Keratinocyte (primary cell): Measurements from ENCODE around the gene CEP68. TPM values are rescaled to one million over a fixed set of nuclear protein-coding genes. Genes with fewer than 3 reads are reported as not detected.

Experiments used
- DNase-seq: peaks from one replicate; pipeline ENCODE4 v3.0.0-alpha.2; 2011; ENCODE audit warnings: low read depth, missing footprints, low spot score
- FAIRE-seq: peaks from 2 replicates; lab custom pipeline; 2011; peaks lifted over from hg19 to GRCh38; lab: Jason Lieb, UNC
- H2AFZ ChIP-seq: 2 replicates; pipeline ENCODE4 v1.6.0; 2012; ENCODE audit warnings: low read length, control low read depth, inconsistent platforms; ENCODE audit not compliant: control insufficient read depth
- H3K27ac ChIP-seq: 2 replicates; pipeline ENCODE4 v1.5.1; 2011; ENCODE audit warnings: low read length; ENCODE audit not compliant: control insufficient read depth, insufficient read depth
- H3K27me3 ChIP-seq: 3 replicates; pipeline ENCODE4 v1.6.0; 2011; ENCODE audit warnings: low read length; ENCODE audit not compliant: control insufficient read depth, insufficient read depth; ENCODE audit errors: extremely low read depth
- H3K36me3 ChIP-seq, 2 experiments: 2 replicates in 1 of 2; 3 replicates in 1 of 2; pipeline ENCODE4 v1.5.1; 2011; ENCODE audit warnings: low read length in 2 of 2, mild to moderate bottlenecking in 1 of 2; ENCODE audit not compliant: control insufficient read depth in 2 of 2, insufficient read depth in 2 of 2; ENCODE audit errors: extremely low read depth in 1 of 2
- H3K4me1 ChIP-seq: 3 replicates; pipeline ENCODE4 v1.5.1; 2011; ENCODE audit warnings: low read length; ENCODE audit not compliant: control insufficient read depth, insufficient read depth; ENCODE audit errors: extremely low read depth
- H3K4me2 ChIP-seq: 3 replicates; pipeline ENCODE4 v1.6.0; 2011; ENCODE audit warnings: low read depth, low read length; ENCODE audit not compliant: control insufficient read depth, insufficient read depth; ENCODE audit errors: extremely low read depth
- H3K4me3 ChIP-seq, 3 experiments: fragments of 200-600 bp in 1 of 3; sonication (generic) in 1 of 3; 2 replicates in 2 of 3; 3 replicates in 1 of 3; pipeline ENCODE4 v1.5.1; 2011 to 2016; ENCODE audit warnings: low read length in 3 of 3, mild to moderate bottlenecking in 3 of 3, control low read depth in 2 of 3, inconsistent platforms in 1 of 3, low read depth in 1 of 3, mixed read lengths in 1 of 3, mixed run types in 1 of 3, moderate library complexity in 1 of 3; ENCODE audit not compliant: control insufficient read depth in 2 of 3, insufficient read depth in 2 of 3; ENCODE audit errors: extremely low read depth in 1 of 3
- H3K79me2 ChIP-seq: 2 replicates; pipeline ENCODE4 v1.6.0; 2012; ENCODE audit warnings: low read length; ENCODE audit not compliant: control insufficient read depth, insufficient read depth
- H3K9ac ChIP-seq: 3 replicates; pipeline ENCODE4 v1.6.0; 2011; ENCODE audit warnings: low read length; ENCODE audit not compliant: control insufficient read depth, insufficient read depth; ENCODE audit errors: extremely low read depth
- H3K9me1 ChIP-seq: 3 replicates; pipeline ENCODE4 v1.6.0; 2011; ENCODE audit warnings: low read length; ENCODE audit not compliant: control insufficient read depth, insufficient read depth; ENCODE audit errors: extremely low read depth
- H3K9me3 ChIP-seq: 2 replicates; pipeline ENCODE4 v1.5.1; 2012; ENCODE audit warnings: low read depth, low read length; ENCODE audit not compliant: control insufficient read depth
- H4K20me1 ChIP-seq: 3 replicates; pipeline ENCODE4 v1.6.0; 2011; ENCODE audit warnings: low read length; ENCODE audit not compliant: control insufficient read depth, insufficient read depth; ENCODE audit errors: extremely low read depth
- CTCF ChIP-seq, 3 experiments: IDR thresholded peaks in 1 of 3; conservative IDR thresholded peaks in 1 of 3; optimal IDR thresholded peaks in 1 of 3; 2 replicates in 2 of 3; 3 replicates in 1 of 3; pipeline versions ENCODE3 to v1.5.1; 2011; ENCODE audit warnings: low read length in 3 of 3, mild to moderate bottlenecking in 3 of 3, moderate library complexity in 2 of 3, control low read depth in 1 of 3, inconsistent platforms in 1 of 3; ENCODE audit not compliant: insufficient read depth in 2 of 3; ENCODE audit errors: extremely low read depth in 1 of 3
- EZH2 ChIP-seq: IDR thresholded peaks from one replicate; pipeline ENCODE4 v1.6.1; 2012; ENCODE audit warnings: inconsistent platforms, mild to moderate bottlenecking, low read length, moderate library complexity
- dilution Hi-C: fragments of 300-500 bp; cut with MboI; formaldehyde crosslinking; loops from one replicate; pipeline ENCODE4 v1.7.0; 2020; ENCODE audit warnings: low sequenced_read_pairs; ENCODE audit not compliant: extremely low pct_ligation_motif_present
- polyA plus RNA-seq, 5 experiments: library from polyadenylated mRNA; depleted of rRNA in 3 of 5; stranded (reverse) in 3 of 5; stranded (forward) in 1 of 5; unstranded in 1 of 5; fragments of >200 nt; gene quantifications; 1 replicate in 1 of 5; 2 replicates in 3 of 5; 3 replicates in 1 of 5; pipeline versions ENCODE4 v1.2.1 to v1.2.3, GENCODE V29; 2011 to 2012; ENCODE audit warnings: missing spikeins in 2 of 5, low read depth in 1 of 5, low replicate concordance in 1 of 5

The CEP68 gene
- polyA plus RNA-seq, 1 donor (not counting 4 experiments of a cell fraction or from before 2014, with no cell fraction given) = 4.1 TPM

- peaks cover 31 to 38% of the 10 kb centered on the region in 2 experiments for H3K36me3 ChIP-seq
- dilution Hi-C loops = no loop called here
Observed at GRCh38 chr2:65079017-65079416, 22.8 kb downstream of the CEP68 start.

GRCh38 chr2:65081232-65081685, 25.0 kb downstream of the CEP68 start:
- H3K27me3 ChIP-seq = no peaks in the 10 kb centered on the region
- DNase-seq (no peak), FAIRE-seq (no peak)
- no peaks in the 10 kb centered on the region for H3K9me1 ChIP-seq
- H3K4me3 ChIP-seq = no peak overlapping the region
- H3K36me3 ChIP-seq = peaks cover 39 to 45% of the 10 kb centered on the region in 2 experiments
- no peaks in the 10 kb centered on the region for H3K9me3 ChIP-seq
- H3K4me1 ChIP-seq = peaks cover 5% of the 10 kb centered on the region
- H3K79me2 ChIP-seq = peaks cover 5% of the 10 kb centered on the region
- H3K9ac ChIP-seq = no peak overlapping the region
- dilution Hi-C loops = no loop called here
- H2AFZ ChIP-seq = no peak overlapping the region
- peaks cover 5% of the 10 kb centered on the region for H4K20me1 ChIP-seq
- H3K27ac ChIP-seq = no peak overlapping the region
- TF ChIP-seq EZH2 = no peak
- no peak for TF ChIP-seq CTCF (optimal IDR thresholded peaks at IDR 0.05 in 1 of 3, IDR thresholded peaks at IDR 0.05 in 1 of 3, conservative IDR thresholded peaks at IDR 0.05 in 1 of 3; ENCODE audit: extremely low read depth in 1 of 3, insufficient read depth in 2 of 3, low read length in 3 of 3)
- no peak overlapping the region for H3K4me2 ChIP-seq

More at GRCh38 chr2:65079017-65079416, 22.8 kb downstream of the CEP68 start:
- no peak for DNase-seq
- FAIRE-seq = no peak
- Histone ChIP-seq H3K4me1 (peaks cover 12% of the 10 kb centered on the region), H2AFZ (no peak overlapping the region), H3K9me1 (peaks cover 4% of the 10 kb centered on the region), H3K9me3 (no peaks in the 10 kb centered on the region), H3K27me3 (no peaks in the 10 kb centered on the region), H3K4me3 (no peak overlapping the region), H3K9ac (no peak overlapping the region), H4K20me1 (peaks cover 8% of the 10 kb centered on the region), H3K4me2 (no peak overlapping the region), H3K79me2 (no peaks in the 10 kb centered on the region), H3K27ac (no peak overlapping the region)
- TF ChIP-seq EZH2 (no peak), CTCF (optimal IDR thresholded peaks at IDR 0.05 in 1 of 3, IDR thresholded peaks at IDR 0.05 in 1 of 3, conservative IDR thresholded peaks at IDR 0.05 in 1 of 3; ENCODE audit: extremely low read depth in 1 of 3, insufficient read depth in 2 of 3, low read length in 3 of 3) (no peak)
